Stimulated activated CD4-positive, alpha-beta T cell treated with anti-CD3 and anti-CD28 coated beads, TNF-alpha, amount 100 ng/mL, for 48 hours (primary cell): ENCODE data around the gene CAD.
A peak's percentile ranks its signal among the peaks of the same experiment; 100 is the strongest.
"Not testable (repeated sequence)": the region's sequence is repeated elsewhere in the genome, so short reads cannot be mapped to it uniquely, and the experiment has no call there.

Experiments
- DNase-seq, 3 donors: peaks; one replicate each; pipeline ENCODE4 v3.0.0-alpha.2; 2020; ENCODE audit warnings: low read depth in 3 of 3

CAD gene

GRCh38 chr2:27217173-27218121 lies at the start of gene CAD:
CAD (plus strand) TSS chr2:27217369; CDS start chr2:27217552, 183 bp downstream.
- DNase-seq: peak; percentile 75 to 90 (median 83)

GRCh38 chr2:27170581-27171337 lies 46.4 kb upstream of the CAD start:
- DNase-seq: no peak

GRCh38 chr2:27171351-27171848 lies 45.8 kb upstream of the CAD start:
- DNase-seq: no peak

- no peak for DNase-seq
Observed at GRCh38 chr2:27174638-27175037, 42.5 kb upstream of the CAD start.

GRCh38 chr2:27175330-27175729 lies 41.8 kb upstream of the CAD start:
- DNase-seq: no peak

- DNase-seq: not testable (repeated sequence)
Observed at GRCh38 chr2:27175781-27176180, 41.4 kb upstream of the CAD start.

- no peak for DNase-seq
Observed at GRCh38 chr2:27177441-27178351, 39.5 kb upstream of the CAD start.

GRCh38 chr2:27178469-27178868 lies 38.7 kb upstream of the CAD start:
- no peak for DNase-seq

- no peak for DNase-seq
Observed at GRCh38 chr2:27179344-27180000, 37.7 kb upstream of the CAD start.

GRCh38 chr2:27182346-27182745 lies 34.8 kb upstream of the CAD start:
- DNase-seq: no peak

GRCh38 chr2:27184115-27184514 lies 33.1 kb upstream of the CAD start:
- DNase-seq: no peak

GRCh38 chr2:27185331-27186026 lies 31.7 kb upstream of the CAD start:
- no peak for DNase-seq

- no peak for DNase-seq
Observed at GRCh38 chr2:27186613-27187345, 30.4 kb upstream of the CAD start.

GRCh38 chr2:27189989-27190388 lies 27.2 kb upstream of the CAD start:
- no peak for DNase-seq

GRCh38 chr2:27191070-27191829 lies 25.9 kb upstream of the CAD start:
- DNase-seq: no peak

- no peak for DNase-seq
Observed at GRCh38 chr2:27194538-27195354, 22.4 kb upstream of the CAD start.

- not testable (repeated sequence) for DNase-seq
Observed at GRCh38 chr2:27195799-27196198, 21.4 kb upstream of the CAD start.

- DNase-seq: not testable (repeated sequence)
Observed at GRCh38 chr2:27198068-27198467, 19.1 kb upstream of the CAD start.
